K562 (cell line): ENCODE data around the gene P2RY11. TPM values are rescaled to one million over a fixed set of nuclear protein-coding genes. Genes with fewer than 3 reads are reported as not detected.

Source experiments
- ARID3B ChIP-seq: fragments of 250-450 bp; sonication (Bioruptor Pico); IDR thresholded peaks from 2 replicates; pipeline ENCODE4 v1.4.0; 2020; ENCODE audit warnings: borderline replicate concordance
- BRD4 ChIP-seq: fragments of 200-600 bp; sonication (generic); IDR thresholded peaks from 2 replicates; pipeline ENCODE4 v1.6.1; 2017; ENCODE audit warnings: inconsistent platforms
- CREB3L1 ChIP-seq: fragments of 450-650 bp; IDR thresholded peaks from 2 replicates; pipeline ENCODE4 v1.6.1; 2014; ENCODE audit warnings: low read depth, mild to moderate bottlenecking, moderate library complexity, borderline replicate concordance
- E2F4 ChIP-seq: sonication (generic); formaldehyde crosslinking; IDR thresholded peaks from 2 replicates; pipeline ENCODE4 v1.8.0; 2022; ENCODE audit warnings: mild to moderate bottlenecking, low read depth, missing genetic modification reagents
- HIVEP1 ChIP-seq: fragments of 250-450 bp; sonication (Bioruptor Pico); IDR thresholded peaks from 2 replicates; pipeline ENCODE4 v1.4.0; 2020; ENCODE audit warnings: mild to moderate bottlenecking
- PHB2 ChIP-seq: fragments of 450-650 bp; IDR thresholded peaks from 2 replicates; pipeline ENCODE4 v1.6.1; 2017; ENCODE audit warnings: low read depth
- SNIP1 ChIP-seq: fragments of 450-650 bp; IDR thresholded peaks from 2 replicates; pipeline ENCODE4 v1.7.1; 2017; ENCODE audit warnings: low read depth, mild to moderate bottlenecking
- TAF9B ChIP-seq: fragments of 450-650 bp; IDR thresholded peaks from 2 replicates; pipeline ENCODE4 v1.6.1; 2018; ENCODE audit warnings: mild to moderate bottlenecking; ENCODE audit not compliant: partially characterized antibody
- ZNF3 ChIP-seq: fragments of 250-450 bp; sonication (Bioruptor Pico); IDR thresholded peaks from 2 replicates; pipeline ENCODE4 v1.5.0; 2021; ENCODE audit warnings: mild to moderate bottlenecking, moderate library complexity
- ZNF77 ChIP-seq: fragments of 250-450 bp; sonication (Bioruptor Pico); IDR thresholded peaks from 2 replicates; pipeline ENCODE4 v1.5.0; 2020
- polyA plus RNA-seq, 8 experiments: library from polyadenylated mRNA; depleted of rRNA in 4 of 8; stranded (reverse) in 5 of 8; unstranded in 3 of 8; fragments of >200 nt; fragmentation: Nextera tagmentation in 2 of 8; fragmentation: Illumina TruSeq in 1 of 8; extraction: Ambion mirVana in 2 of 8; extraction: Trizol in 1 of 8; gene quantifications; 2 replicates each; pipeline versions ENCODE4 v1.2.1 to v1.2.3, GENCODE V29; 2011 to 2014; ENCODE audit warnings: inconsistent platforms in 1 of 8, missing spikeins in 1 of 8
- total RNA-seq, 7 experiments: library from RNA; depleted of rRNA in 6 of 7; stranded (reverse); fragments of >200 nt in 6 of 7; fragmentation: Illumina TruSeq in 2 of 7; extraction: Trizol in 2 of 7; gene quantifications; 2 replicates each; pipeline versions ENCODE4 v1.2.1 to v1.2.3, GENCODE V29; 2011 to 2021; ENCODE audit warnings: low replicate concordance in 1 of 7
- TF ChIP-seq, protein P1 (sequence below), 2 experiments: fragments of 450-650 bp; formaldehyde crosslinking in 1 of 2; IDR thresholded peaks; 2 replicates each; pipeline versions ENCODE4 v1.4.0 to v1.6.1; 2014 to 2020; ENCODE audit warnings: mild to moderate bottlenecking in 2 of 2, borderline replicate concordance in 1 of 2, low read depth in 1 of 2
- TF ChIP-seq, protein P2 (sequence below): IDR thresholded peaks from 2 replicates; pipeline ENCODE4 v1.6.1; 2011; ENCODE audit warnings: borderline replicate concordance, low read depth, mild to moderate bottlenecking, moderate library complexity, low read length; ENCODE audit not compliant: insufficient read depth, poor library complexity, severe bottlenecking

The P2RY11 gene
- total and polyA plus RNA-seq, 9 of the 15 experiments (the other 6 are each of a cell fraction or from before 2014, with no cell fraction given): 0.03 to 10.1 (median 1.5) TPM

GRCh38 chr19:10113964-10114650 is 2.6 kb downstream of the P2RY11 start (continued):
- TF ChIP-seq, protein P1, sequence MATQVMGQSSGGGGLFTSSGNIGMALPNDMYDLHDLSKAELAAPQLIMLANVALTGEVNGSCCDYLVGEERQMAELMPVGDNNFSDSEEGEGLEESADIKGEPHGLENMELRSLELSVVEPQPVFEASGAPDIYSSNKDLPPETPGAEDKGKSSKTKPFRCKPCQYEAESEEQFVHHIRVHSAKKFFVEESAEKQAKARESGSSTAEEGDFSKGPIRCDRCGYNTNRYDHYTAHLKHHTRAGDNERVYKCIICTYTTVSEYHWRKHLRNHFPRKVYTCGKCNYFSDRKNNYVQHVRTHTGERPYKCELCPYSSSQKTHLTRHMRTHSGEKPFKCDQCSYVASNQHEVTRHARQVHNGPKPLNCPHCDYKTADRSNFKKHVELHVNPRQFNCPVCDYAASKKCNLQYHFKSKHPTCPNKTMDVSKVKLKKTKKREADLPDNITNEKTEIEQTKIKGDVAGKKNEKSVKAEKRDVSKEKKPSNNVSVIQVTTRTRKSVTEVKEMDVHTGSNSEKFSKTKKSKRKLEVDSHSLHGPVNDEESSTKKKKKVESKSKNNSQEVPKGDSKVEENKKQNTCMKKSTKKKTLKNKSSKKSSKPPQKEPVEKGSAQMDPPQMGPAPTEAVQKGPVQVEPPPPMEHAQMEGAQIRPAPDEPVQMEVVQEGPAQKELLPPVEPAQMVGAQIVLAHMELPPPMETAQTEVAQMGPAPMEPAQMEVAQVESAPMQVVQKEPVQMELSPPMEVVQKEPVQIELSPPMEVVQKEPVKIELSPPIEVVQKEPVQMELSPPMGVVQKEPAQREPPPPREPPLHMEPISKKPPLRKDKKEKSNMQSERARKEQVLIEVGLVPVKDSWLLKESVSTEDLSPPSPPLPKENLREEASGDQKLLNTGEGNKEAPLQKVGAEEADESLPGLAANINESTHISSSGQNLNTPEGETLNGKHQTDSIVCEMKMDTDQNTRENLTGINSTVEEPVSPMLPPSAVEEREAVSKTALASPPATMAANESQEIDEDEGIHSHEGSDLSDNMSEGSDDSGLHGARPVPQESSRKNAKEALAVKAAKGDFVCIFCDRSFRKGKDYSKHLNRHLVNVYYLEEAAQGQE (IDR thresholded peaks at IDR 0.05; ENCODE audit: borderline replicate concordance): no peak
- TF ChIP-seq, protein P1 (CRISPR knock-in tag; IDR thresholded peaks at IDR 0.05; ENCODE audit: low read depth): 0 out of 2 replicates have a peak, but pooled peaks have one; percentile 36
- no peak for TF ChIP-seq ZNF3 (CRISPR knock-in tag)
- TF ChIP-seq, protein P2, sequence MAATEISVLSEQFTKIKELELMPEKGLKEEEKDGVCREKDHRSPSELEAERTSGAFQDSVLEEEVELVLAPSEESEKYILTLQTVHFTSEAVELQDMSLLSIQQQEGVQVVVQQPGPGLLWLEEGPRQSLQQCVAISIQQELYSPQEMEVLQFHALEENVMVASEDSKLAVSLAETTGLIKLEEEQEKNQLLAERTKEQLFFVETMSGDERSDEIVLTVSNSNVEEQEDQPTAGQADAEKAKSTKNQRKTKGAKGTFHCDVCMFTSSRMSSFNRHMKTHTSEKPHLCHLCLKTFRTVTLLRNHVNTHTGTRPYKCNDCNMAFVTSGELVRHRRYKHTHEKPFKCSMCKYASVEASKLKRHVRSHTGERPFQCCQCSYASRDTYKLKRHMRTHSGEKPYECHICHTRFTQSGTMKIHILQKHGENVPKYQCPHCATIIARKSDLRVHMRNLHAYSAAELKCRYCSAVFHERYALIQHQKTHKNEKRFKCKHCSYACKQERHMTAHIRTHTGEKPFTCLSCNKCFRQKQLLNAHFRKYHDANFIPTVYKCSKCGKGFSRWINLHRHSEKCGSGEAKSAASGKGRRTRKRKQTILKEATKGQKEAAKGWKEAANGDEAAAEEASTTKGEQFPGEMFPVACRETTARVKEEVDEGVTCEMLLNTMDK: no peak
- TF ChIP-seq E2F4: no peak
- no peak for TF ChIP-seq BRD4
- TF ChIP-seq ZNF77: 0 out of 2 replicates have a peak, but pooled peaks have one; percentile 7
- no peak for TF ChIP-seq CREB3L1
- no peak for TF ChIP-seq SNIP1
- no peak for TF ChIP-seq ARID3B
- TF ChIP-seq PHB2: no peak
- TF ChIP-seq TAF9B: no peak
- TF ChIP-seq HIVEP1: no peak
